ENCODE measurements around the gene CTSD.

Gene CTSD

DNA sequence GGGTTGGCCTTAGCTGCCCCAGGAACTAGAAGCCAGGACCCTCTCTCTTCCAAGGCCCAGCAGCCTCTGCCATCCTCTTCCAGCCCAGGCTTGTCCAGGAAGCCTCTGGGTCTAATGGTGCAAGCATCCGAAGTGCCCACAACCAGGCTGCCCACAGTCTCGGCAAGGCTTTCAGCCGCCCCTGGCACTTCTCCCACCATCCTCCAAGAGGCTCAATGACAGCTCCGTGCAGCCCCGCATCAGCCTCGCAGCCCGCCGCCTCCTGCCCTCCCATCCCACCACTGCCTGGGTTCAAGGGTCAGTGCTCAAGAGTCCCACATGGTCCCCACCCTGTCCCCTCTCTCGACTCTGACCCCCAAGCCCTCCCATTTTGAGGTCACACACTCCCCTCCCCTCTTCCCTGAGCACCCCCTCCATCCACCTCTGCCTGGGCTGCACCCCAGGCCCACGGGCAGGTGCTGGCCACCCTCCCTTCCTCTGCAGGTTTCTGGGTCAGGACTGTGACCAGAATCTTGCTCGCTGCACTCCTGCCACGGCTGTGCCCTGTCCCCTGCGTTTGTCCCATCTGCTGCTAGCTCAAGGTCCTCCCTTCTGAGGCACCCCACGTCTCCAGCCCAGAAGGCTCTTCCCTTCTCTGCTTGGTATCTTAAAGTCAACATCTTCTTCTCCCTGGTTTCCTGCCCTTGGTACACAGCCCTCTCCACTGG is 30.6 kb downstream of the CTSD start:
- H3K4me3 ChIP-seq: no peak overlapping the region; a peak in 1 of 20 replicates
- H3K27ac ChIP-seq: peak overlapping the region in 1 of 11 experiments; percentile 14; a peak in 1 of 22 replicates
- no peaks in the 10 kb centered on the region for H3K36me3 ChIP-seq
- peaks cover 0 to 6% (median 0%) of the 10 kb centered on the region in 11 experiments; a peak in 1 of 22 replicates for H3K27me3 ChIP-seq
- H3K4me2 ChIP-seq: peak overlapping the region; percentile 67 to 96 (median 89)
- no peak overlapping the region for H3K9ac ChIP-seq
- TF ChIP-seq Cebpa-rat (IDR thresholded peaks at IDR 0.05): no peak
- H3K4me1 ChIP-seq: peaks cover 55 to 72% (median 71%) of the 10 kb centered on the region in 10 experiments
- H4K20me1 ChIP-seq: no peaks in the 10 kb centered on the region; a peak in 1 of 22 replicates
- peaks cover 22 to 32% (median 29%) of the 10 kb centered on the region in 11 experiments for H3K9me3 ChIP-seq (replicated peaks in 1 of 11)

GRCh38 chr11:1732418-1733008 is 31.2 kb downstream of the CTSD start:
- peaks cover 61 to 79% (median 78%) of the 10 kb centered on the region in 10 experiments for H3K4me1 ChIP-seq
- no peak for TF ChIP-seq Cebpa-rat (IDR thresholded peaks at IDR 0.05)
- no peaks in the 10 kb centered on the region for H3K36me3 ChIP-seq
- H4K20me1 ChIP-seq: no peaks in the 10 kb centered on the region; a peak in 1 of 22 replicates
- no peak overlapping the region for H3K9ac ChIP-seq
- no peak overlapping the region for H3K27ac ChIP-seq
- peaks cover 18 to 26% (median 23%) of the 10 kb centered on the region in 11 experiments for H3K9me3 ChIP-seq (replicated peaks in 1 of 11)
- H3K4me2 ChIP-seq: peak overlapping the region; percentile 67 to 96 (median 89)
- H3K27me3 ChIP-seq: peaks cover 0 to 6% (median 0%) of the 10 kb centered on the region in 11 experiments; a peak in 1 of 22 replicates
- H3K4me3 ChIP-seq: no peak overlapping the region

GRCh38 chr11:1731451-1732059 is 32.2 kb downstream of the CTSD start:
- no peaks in the 10 kb centered on the region for H3K36me3 ChIP-seq
- no peak overlapping the region for H3K4me3 ChIP-seq
- no peak overlapping the region for H3K27ac ChIP-seq
- H3K9ac ChIP-seq: no peak overlapping the region
- TF ChIP-seq Cebpa-rat (IDR thresholded peaks at IDR 0.05): no peak
- peaks cover 8 to 16% (median 14%) of the 10 kb centered on the region in 11 experiments for H3K9me3 ChIP-seq (replicated peaks in 1 of 11)
- peaks cover 0 to 6% (median 0%) of the 10 kb centered on the region in 11 experiments; a peak in 1 of 22 replicates for H3K27me3 ChIP-seq
- H4K20me1 ChIP-seq: no peaks in the 10 kb centered on the region; a peak in 1 of 22 replicates
- peak overlapping the region in 9 of 11 experiments; percentile 81 to 96 (median 92); a peak in 16 of 22 replicates for H3K4me2 ChIP-seq
- peaks cover 71 to 88% (median 87%) of the 10 kb centered on the region in 10 experiments for H3K4me1 ChIP-seq

GRCh38 chr11:1730059-1730629 is 33.6 kb downstream of the CTSD start:
- no peak overlapping the region for H3K4me3 ChIP-seq
- peaks cover 0 to 3% (median 0%) of the 10 kb centered on the region in 11 experiments; a peak in 5 of 22 replicates for H3K9me3 ChIP-seq (replicated peaks in 1 of 11)
- H3K27ac ChIP-seq: peak overlapping the region in 9 of 11 experiments; percentile 18 to 64 (median 55); a peak in 13 of 22 replicates
- H3K9ac ChIP-seq: peak overlapping the region in 5 of 11 experiments; percentile 6 to 59 (median 35); a peak in 4 of 22 replicates
- peaks cover 76 to 94% (median 91%) of the 10 kb centered on the region in 10 experiments for H3K4me1 ChIP-seq
- no peaks in the 10 kb centered on the region; a peak in 1 of 22 replicates for H4K20me1 ChIP-seq
- no peaks in the 10 kb centered on the region for H3K36me3 ChIP-seq
- peaks cover 0 to 6% (median 0%) of the 10 kb centered on the region in 11 experiments; a peak in 1 of 22 replicates for H3K27me3 ChIP-seq
- peak overlapping the region; percentile 85 to 96 (median 92) for H3K4me2 ChIP-seq
- no peak for TF ChIP-seq Cebpa-rat (IDR thresholded peaks at IDR 0.05)

DNA sequence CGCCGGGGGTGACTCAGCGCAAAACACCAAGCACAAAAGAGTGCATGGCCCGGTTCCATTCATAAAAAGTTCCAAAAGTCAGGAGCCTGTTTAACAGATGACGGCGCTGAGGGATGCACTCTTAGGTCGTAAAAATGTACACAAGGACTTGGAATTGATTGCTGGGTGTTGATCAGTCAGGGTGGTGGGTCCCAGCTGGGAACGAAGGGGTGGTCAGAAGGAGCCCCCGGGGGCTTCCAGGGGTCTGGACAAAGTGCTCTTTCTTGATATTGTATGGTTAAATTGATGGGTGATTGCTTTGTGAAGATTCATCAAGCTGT is 34.1 kb downstream of the CTSD start:
- Histone ChIP-seq H3K4me3 (peak overlapping the region in 4 of 10 experiments; percentile 20 to 48 (median 42); a peak in 4 of 20 replicates), H3K9ac (peak overlapping the region in 5 of 11 experiments; percentile 33 to 59 (median 41); a peak in 6 of 22 replicates), H3K4me2 (peak overlapping the region; percentile 85 to 96 (median 92)), H3K4me1 (peaks cover 73 to 89% (median 86%) of the 10 kb centered on the region in 10 experiments), H4K20me1 (no peaks in the 10 kb centered on the region; a peak in 1 of 22 replicates), H3K9me3 (replicated peaks in 1 of 11) (no peaks in the 10 kb centered on the region; a peak in 1 of 22 replicates), H3K27me3 (peaks cover 0 to 6% (median 0%) of the 10 kb centered on the region in 11 experiments; a peak in 1 of 22 replicates), H3K36me3 (no peaks in the 10 kb centered on the region), H3K27ac (peak overlapping the region in 10 of 11 experiments; percentile 18 to 64 (median 52); a peak in 15 of 22 replicates)
- no peak for TF ChIP-seq Cebpa-rat (IDR thresholded peaks at IDR 0.05)

- Histone ChIP-seq H3K4me1 (peaks cover 68 to 84% (median 81%) of the 10 kb centered on the region in 10 experiments), H3K4me3 (peak overlapping the region; percentile 13 to 55 (median 37); a peak in 15 of 20 replicates), H3K27me3 (peaks cover 0 to 6% (median 0%) of the 10 kb centered on the region in 11 experiments; a peak in 1 of 22 replicates), H3K9me3 (replicated peaks in 1 of 11) (no peaks in the 10 kb centered on the region; a peak in 1 of 22 replicates), H3K36me3 (no peaks in the 10 kb centered on the region), H3K4me2 (peak overlapping the region; percentile 85 to 96 (median 92)), H4K20me1 (no peaks in the 10 kb centered on the region; a peak in 1 of 22 replicates), H3K27ac (peak overlapping the region in 10 of 11 experiments; percentile 25 to 64 (median 54); a peak in 18 of 22 replicates), H3K9ac (peak overlapping the region in 10 of 11 experiments; percentile 9 to 59 (median 42); a peak in 13 of 22 replicates)
- TF ChIP-seq Cebpa-rat (IDR thresholded peaks at IDR 0.05): 0 out of 22 replicates have a peak, but pooled peaks of 1 of the 11 experiments have one; percentile 23
Measured at GRCh38 chr11:1728931-1729691, 34.6 kb downstream of the CTSD start.

GRCh38 chr11:1728301-1728700 is 35.4 kb downstream of the CTSD start:
- Histone ChIP-seq H3K4me3 (no peak overlapping the region), H3K4me1 (peaks cover 62 to 76% (median 73%) of the 10 kb centered on the region in 10 experiments), H3K9me3 (replicated peaks in 1 of 11) (no peaks in the 10 kb centered on the region; a peak in 1 of 22 replicates), H3K36me3 (no peaks in the 10 kb centered on the region), H3K9ac (peak overlapping the region in 2 of 11 experiments; percentile 3 to 52; a peak in 1 of 22 replicates), H3K27me3 (peaks cover 0 to 6% (median 0%) of the 10 kb centered on the region in 11 experiments; a peak in 1 of 22 replicates), H3K4me2 (peak overlapping the region; percentile 85 to 96 (median 92)), H4K20me1 (no peaks in the 10 kb centered on the region; a peak in 1 of 22 replicates), H3K27ac (peak overlapping the region in 5 of 11 experiments; percentile 36 to 64 (median 54); a peak in 7 of 22 replicates)
- no peak for TF ChIP-seq Cebpa-rat (IDR thresholded peaks at IDR 0.05)
